SK-N-SH (cell line): ENCODE measurements around the gene TFCP2L1. TPM values are rescaled to one million over a fixed set of nuclear protein-coding genes. Genes with fewer than 3 reads are reported as not detected.

Experiments
- CTCF ChIA-PET: fragments of 300-600, 350-600 bp; formaldehyde crosslinking; extraction: SDS; loops from one replicate; lab custom pipeline; 2021; lab: Yijun Ruan, JAX
- POLR2A ChIA-PET: fragments of 350-600 bp; sonication (Branson Sonifier 250); formaldehyde crosslinking; extraction: SDS; loops from one replicate; lab custom pipeline; 2020; ENCODE audit warnings: antibody characterized with exemption, inconsistent platforms; lab: Yijun Ruan, JAX
- DNase-seq: peaks from one replicate; pipeline ENCODE4 v3.0.0; 2012
- H2AFZ ChIP-seq: fragments of 200-600 bp; sonication (generic); 2 replicates; pipeline ENCODE4 v1.8.1; 2016; ENCODE audit warnings: antibody characterized with exemption, mild to moderate bottlenecking, low read depth
- H3F3A ChIP-seq: fragments of 200-600 bp; sonication (generic); replicated peaks from 2 replicates; pipeline ENCODE3; 2016; ENCODE audit warnings: antibody characterized with exemption, mild to moderate bottlenecking; ENCODE audit not compliant: insufficient read depth
- H3K27ac ChIP-seq, 2 experiments: fragments of 200-500 bp in 1 of 2; fragments of 200-600 bp in 1 of 2; sonication (Bioruptor generic) in 1 of 2; sonication (generic), shearing (Covaris generic) in 1 of 2; 2 replicates each; pipeline versions ENCODE4 v1.5.1 to v1.6.1; 2014 to 2016; ENCODE audit warnings: low read depth in 2 of 2, inconsistent platforms in 1 of 2, low read length in 1 of 2, mild to moderate bottlenecking in 1 of 2, mixed read lengths in 1 of 2
- H3K27me3 ChIP-seq: fragments of 200-600 bp; sonication (generic), shearing (Covaris generic); 2 replicates; pipeline ENCODE4 v1.6.1; 2016; ENCODE audit warnings: mixed run types; ENCODE audit not compliant: insufficient read depth
- H3K36me3 ChIP-seq, 2 experiments: fragments of 200-500 bp in 1 of 2; fragments of 200-600 bp in 1 of 2; sonication (Bioruptor generic) in 1 of 2; sonication (generic) in 1 of 2; replicated peaks in 1 of 2; 2 replicates each; pipeline versions ENCODE3 to v1.5.1; 2014 to 2016; ENCODE audit warnings: low read length in 1 of 2, mild to moderate bottlenecking in 1 of 2; ENCODE audit not compliant: insufficient read depth in 2 of 2, control insufficient read depth in 1 of 2
- H3K4me1 ChIP-seq, 2 experiments: fragments of 200-500 bp in 1 of 2; fragments of 200-600 bp in 1 of 2; sonication (Bioruptor generic) in 1 of 2; sonication (generic), shearing (Covaris generic) in 1 of 2; 2 replicates each; pipeline versions ENCODE4 v1.5.1 to v1.6.1; 2014 to 2016; ENCODE audit warnings: low read depth in 1 of 2, low read length in 1 of 2, mixed run types in 1 of 2; ENCODE audit not compliant: insufficient read depth in 2 of 2, control insufficient read depth in 1 of 2
- H3K4me2 ChIP-seq: fragments of 200-600 bp; sonication (generic), shearing (Covaris generic); 2 replicates; pipeline ENCODE4 v1.6.1; 2017; ENCODE audit warnings: mixed run types
- H3K4me3 ChIP-seq, 2 experiments: fragments of 200-500 bp in 1 of 2; fragments of 200-600 bp in 1 of 2; sonication (Bioruptor generic) in 1 of 2; sonication (generic), shearing (Covaris generic) in 1 of 2; 2 replicates each; pipeline versions ENCODE4 v1.5.1 to v1.8.1; 2014 to 2016; ENCODE audit warnings: low read depth in 2 of 2, inconsistent platforms in 1 of 2, low read length in 1 of 2, mild to moderate bottlenecking in 1 of 2, mixed read lengths in 1 of 2, moderate library complexity in 1 of 2
- H3K79me2 ChIP-seq: fragments of 200-600 bp; sonication (generic); 2 replicates; pipeline ENCODE4 v1.8.1; 2017; ENCODE audit warnings: mild to moderate bottlenecking; ENCODE audit not compliant: insufficient read depth
- H3K9ac ChIP-seq: fragments of 200-600 bp; sonication (generic); 2 replicates; pipeline ENCODE4 v1.6.1; 2017; ENCODE audit warnings: mixed run types
- H3K9me2 ChIP-seq: fragments of 200-600 bp; sonication (generic); 2 replicates; pipeline ENCODE4 v1.6.1; 2017; ENCODE audit warnings: mixed run types
- H3K9me3 ChIP-seq: fragments of 200-600 bp; sonication (generic); 2 replicates; pipeline ENCODE4 v1.6.1; 2017; ENCODE audit warnings: mixed run types, mild to moderate bottlenecking, moderate library complexity
- H4K20me1 ChIP-seq: fragments of 200-600 bp; sonication (generic); 2 replicates; pipeline ENCODE4 v1.6.1; 2017; ENCODE audit warnings: mild to moderate bottlenecking, mixed run types; ENCODE audit not compliant: insufficient read depth
- CHD2 ChIP-seq: fragments of 150-350 bp; IDR thresholded peaks from 2 replicates; pipeline ENCODE4 v1.6.1; 2018; ENCODE audit warnings: low read length; ENCODE audit not compliant: partially characterized antibody
- ELF1 ChIP-seq: IDR thresholded peaks from 2 replicates; pipeline ENCODE4 v1.4.0; 2012
- EZH2phosphoT487 ChIP-seq: fragments of 200-600 bp; sonication (generic); IDR thresholded peaks from 2 replicates; pipeline ENCODE4 v1.6.1; 2017; ENCODE audit warnings: low read depth, mixed run types, mild to moderate bottlenecking, antibody characterized with exemption, moderate library complexity, borderline replicate concordance
- FOXJ3 ChIP-seq: sonication (generic); formaldehyde crosslinking; IDR thresholded peaks from 2 replicates; pipeline ENCODE4 v1.5.1; 2020; ENCODE audit warnings: mild to moderate bottlenecking, missing genetic modification reagents
- GABPA ChIP-seq: IDR thresholded peaks from 2 replicates; pipeline ENCODE4 v1.4.0; 2012; ENCODE audit warnings: low read depth, mild to moderate bottlenecking
- IRF3 ChIP-seq: fragments of 150-350 bp; IDR thresholded peaks from 2 replicates; pipeline ENCODE4 v1.6.1; 2016; ENCODE audit warnings: mild to moderate bottlenecking, low read depth, low read length
- MXI1 ChIP-seq: IDR thresholded peaks from 2 replicates; pipeline ENCODE4 v1.6.1; 2012; ENCODE audit warnings: mild to moderate bottlenecking, low read depth, low read length, improper control_type of control experiment
- NFIC ChIP-seq: IDR thresholded peaks from 2 replicates; pipeline ENCODE4 v1.4.0; 2012; ENCODE audit warnings: borderline replicate concordance
- NRF1 ChIP-seq: IDR thresholded peaks from 2 replicates; pipeline ENCODE4 v1.6.1; 2012; ENCODE audit warnings: low read depth, mild to moderate bottlenecking, low read length
- RAD21 ChIP-seq: IDR thresholded peaks from 2 replicates; pipeline ENCODE4 v1.6.1; 2012; ENCODE audit warnings: mild to moderate bottlenecking, low read length
- REST ChIP-seq: IDR thresholded peaks from 2 replicates; pipeline ENCODE4 v1.6.1; 2012; ENCODE audit warnings: mild to moderate bottlenecking, low read depth, low read length, moderate library complexity
- SIN3A ChIP-seq: IDR thresholded peaks from 2 replicates; pipeline ENCODE4 v1.6.1; 2012; ENCODE audit warnings: low read depth, mild to moderate bottlenecking, low read length, moderate library complexity, borderline replicate concordance
- TCF12 ChIP-seq: IDR thresholded peaks from 2 replicates; pipeline ENCODE4 v1.4.0; 2012
- WGBS: methylation state at CpG from one replicate; pipeline ENCODE4 v1.1.6; 2017; ENCODE audit warnings: low lambda C conversion rate; 5-methylcytosine and 5-hydroxymethylcytosine counted together
- polyA plus RNA-seq, 3 experiments: library from polyadenylated mRNA; depleted of rRNA; stranded (reverse); fragments of >200 nt; gene quantifications; 2 replicates each; pipeline ENCODE4 v1.2.3, GENCODE V29; 2012

TFCP2L1 gene
- polyA plus RNA-seq, 1 of the 3 experiments (the other 2 are of a cell fraction): not detected

GRCh38 chr2:121243821-121244460 is 41.1 kb downstream of the TFCP2L1 start:
- POLR2A ChIA-PET: no interaction called here
- no peak overlapping the region for H3K27ac ChIP-seq
- peaks cover 24% of the 10 kb centered on the region; the same call in 1 of the 2 replicates for H3K27me3 ChIP-seq

GRCh38 chr2:121242976-121243375 is 42.0 kb downstream of the TFCP2L1 start:
- WGBS: 72% methylated on average over 8 of the region's 9 CpGs
- CTCF ChIA-PET: interaction anchor here (0.6 to 2.2 kb wide), 3 partner anchors 54 to 148 kb away, joined by 3 to 6 read pairs (median 4); no protein-coding TSS in a partner anchor
- no peak overlapping the region for H3K27ac ChIP-seq
- H3K9me2 ChIP-seq: no peaks in the 10 kb centered on the region
- POLR2A ChIA-PET: no interaction called here
- H3K4me2 ChIP-seq: no peak overlapping the region
- peaks cover 0 to 10% of the 10 kb centered on the region in 2 experiments; a peak in 1 of 4 replicates for H3K4me1 ChIP-seq
- H2AFZ ChIP-seq: no peak overlapping the region
- H3K9ac ChIP-seq: no peak overlapping the region
- no peaks in the 10 kb centered on the region for H3F3A ChIP-seq
- H3K36me3 ChIP-seq: no peaks in the 10 kb centered on the region
- DNase-seq: no peak
- no peak overlapping the region for H3K4me3 ChIP-seq
- TF ChIP-seq ELF1 (no peak), IRF3 (no peak), TCF12 (no peak), REST (no peak), NFIC (no peak), NRF1 (no peak), CHD2 (no peak), EZH2phosphoT487 (no peak), GABPA (no peak), FOXJ3 (no peak), MXI1 (no peak)
- H4K20me1 ChIP-seq: no peaks in the 10 kb centered on the region
- no peaks in the 10 kb centered on the region for H3K9me3 ChIP-seq
- peaks cover 21% of the 10 kb centered on the region; the same call in 1 of the 2 replicates for H3K27me3 ChIP-seq
- H3K79me2 ChIP-seq: no peaks in the 10 kb centered on the region

More at GRCh38 chr2:121243821-121244460, 41.1 kb downstream of the TFCP2L1 start:
- Histone ChIP-seq H3K4me3 (no peak overlapping the region), H3K4me1 (peaks cover 0 to 10% of the 10 kb centered on the region in 2 experiments; a peak in 1 of 4 replicates), H2AFZ (no peak overlapping the region), H4K20me1 (no peaks in the 10 kb centered on the region), H3F3A (no peaks in the 10 kb centered on the region), H3K4me2 (no peak overlapping the region), H3K36me3 (no peaks in the 10 kb centered on the region), H3K79me2 (no peaks in the 10 kb centered on the region), H3K9ac (no peak overlapping the region), H3K9me3 (no peaks in the 10 kb centered on the region), H3K9me2 (no peaks in the 10 kb centered on the region)
- TF ChIP-seq SIN3A: no peak
- TF ChIP-seq RAD21: no peak
- DNase-seq: no peak
- WGBS: 47% methylated on average over 7 of the region's 16 CpGs
- CTCF ChIA-PET: interaction anchor here (2.2 kb wide), 1 partner anchor 149 kb away, joined by 6 read pairs; no protein-coding TSS in a partner anchor
